Uterus (tissue), 4 donors: ENCODE results near the gene TMED6. TPM values are rescaled to one million over a fixed set of nuclear protein-coding genes. Genes with fewer than 3 reads are reported as not detected.

Experiments
- DNase-seq, 2 donors: peaks; one replicate each; pipeline ENCODE4 v3.0.0-alpha.2; 2019 to 2020
- H3K27ac ChIP-seq, 2 donors: fragments of 200-600 bp; sonication (generic); 1 replicate in 1 of 2; 2 replicates in 1 of 2; pipeline ENCODE4 v1.5.1; 2016 to 2018
- H3K27me3 ChIP-seq, 2 donors: fragments of 200-600 bp; sonication (generic); one replicate each; pipeline ENCODE4 v1.5.1; 2018 to 2019; ENCODE audit warnings: control low read depth in 1 of 2
- H3K36me3 ChIP-seq, 2 donors: fragments of 200-600 bp; sonication (generic); one replicate each; pipeline ENCODE4 v1.5.1; 2019; ENCODE audit warnings: control low read depth in 1 of 2
- H3K4me1 ChIP-seq, 2 donors: fragments of 200-600 bp; sonication (generic); one replicate each; pipeline ENCODE4 v1.5.1; 2018 to 2019; ENCODE audit warnings: control low read depth in 1 of 2
- H3K4me3 ChIP-seq, 2 donors: fragments of 200-600 bp; sonication (generic); 1 replicate in 1 of 2; 2 replicates in 1 of 2; pipeline ENCODE4 v1.5.1; 2018 to 2019; ENCODE audit warnings: mild to moderate bottlenecking in 1 of 2
- H3K9me3 ChIP-seq, 2 donors: fragments of 200-600 bp; sonication (generic); one replicate each; pipeline ENCODE4 v1.5.1; 2019; ENCODE audit warnings: control low read depth in 1 of 2
- CTCF ChIP-seq, 4 experiments: fragments of 200-600 bp in 2 of 4; fragments of 450-650 bp in 2 of 4; sonication (generic) in 2 of 4; IDR thresholded peaks; one replicate each; pipeline ENCODE4 v1.5.1; 2016 to 2019; ENCODE audit warnings: antibody characterized with exemption in 4 of 4, mild to moderate bottlenecking in 2 of 4, moderate library complexity in 1 of 4
- POLR2A ChIP-seq, 2 donors: fragments of 450-650 bp; IDR thresholded peaks; one replicate each; pipeline ENCODE4 v1.6.1; 2016; ENCODE audit warnings: antibody characterized with exemption in 2 of 2, mild to moderate bottlenecking in 1 of 2, moderate library complexity in 1 of 2
- intact Hi-C: fragments of 100-400 bp; cut with DNase I; formaldehyde crosslinking; loops from one replicate; pipeline ENCODE4 v1.15.1; 2023; ENCODE audit warnings: low total_unique reads
- total RNA-seq, 4 donors: library from RNA; depleted of rRNA in 3 of 4; stranded (reverse); fragments of >200 nt in 3 of 4; gene quantifications; one replicate each; pipeline versions ENCODE4 v1.1.0 to v1.2.4, GENCODE V29; 2014 to 2023
- donor health status: DM: yes; HTN: yes; CAD: no.

The TMED6 gene
- total RNA-seq, 4 donors from 2014 or later, result 0.98 TPM; not detected in 3

GRCh38 chr16:69371564-69371963, 20.0 kb upstream of the TMED6 start:
- Histone ChIP-seq H3K36me3 (no peaks in the 10 kb centered on the region), H3K9me3 (no peaks in the 10 kb centered on the region)
- TF ChIP-seq POLR2A (IDR thresholded peaks at IDR 0.05), result no peak
- no peak for TF ChIP-seq CTCF (IDR thresholded peaks at IDR 0.05)

GRCh38 chr16:69368866-69369265, 17.3 kb upstream of the TMED6 start:
- no peaks in the 10 kb centered on the region for H3K9me3 ChIP-seq
- no peak overlapping the region for H3K4me3 ChIP-seq
- no peaks in the 10 kb centered on the region for H3K27me3 ChIP-seq
- DNase-seq, result no peak
- TF ChIP-seq POLR2A (IDR thresholded peaks at IDR 0.05), result no peak
- TF ChIP-seq CTCF (IDR thresholded peaks at IDR 0.05), result no peak
- no peak overlapping the region for H3K27ac ChIP-seq
- intact Hi-C loops, result no loop called here
- H3K4me1 ChIP-seq, result no peaks in the 10 kb centered on the region
- H3K36me3 ChIP-seq, result no peaks in the 10 kb centered on the region

More at GRCh38 chr16:69371564-69371963, 20.0 kb upstream of the TMED6 start:
- intact Hi-C loops, result no loop called here
- no peaks in the 10 kb centered on the region for H3K4me1 ChIP-seq
- H3K27ac ChIP-seq, result no peak overlapping the region
- H3K27me3 ChIP-seq, result no peaks in the 10 kb centered on the region
- no peak for DNase-seq
- H3K4me3 ChIP-seq, result no peak overlapping the region

DNA sequence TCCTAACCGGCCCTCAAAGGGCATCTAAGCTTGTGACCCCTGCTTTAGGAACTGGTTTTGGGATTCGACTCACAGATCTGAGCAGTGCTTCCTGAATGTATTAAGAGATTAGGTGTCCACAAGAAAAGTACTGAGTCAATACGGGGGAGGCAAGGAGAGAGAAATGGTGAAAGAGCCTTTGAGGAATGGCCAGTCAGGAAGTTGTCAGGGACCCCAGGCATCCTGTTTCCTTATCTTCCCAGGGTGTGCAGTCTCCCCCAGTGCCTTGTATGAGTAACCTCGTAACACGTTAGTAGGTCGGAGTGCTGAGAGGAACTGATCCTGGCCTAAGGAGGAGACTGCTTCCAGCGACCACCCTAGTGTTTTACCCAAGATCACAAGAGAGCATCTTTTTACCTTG, 16.4 kb upstream of the TMED6 start:
- H3K4me1 ChIP-seq, result no peaks in the 10 kb centered on the region
- no peak for TF ChIP-seq POLR2A (IDR thresholded peaks at IDR 0.05)
- no peak for TF ChIP-seq CTCF (IDR thresholded peaks at IDR 0.05)
- H3K4me3 ChIP-seq, result no peak overlapping the region

DNA sequence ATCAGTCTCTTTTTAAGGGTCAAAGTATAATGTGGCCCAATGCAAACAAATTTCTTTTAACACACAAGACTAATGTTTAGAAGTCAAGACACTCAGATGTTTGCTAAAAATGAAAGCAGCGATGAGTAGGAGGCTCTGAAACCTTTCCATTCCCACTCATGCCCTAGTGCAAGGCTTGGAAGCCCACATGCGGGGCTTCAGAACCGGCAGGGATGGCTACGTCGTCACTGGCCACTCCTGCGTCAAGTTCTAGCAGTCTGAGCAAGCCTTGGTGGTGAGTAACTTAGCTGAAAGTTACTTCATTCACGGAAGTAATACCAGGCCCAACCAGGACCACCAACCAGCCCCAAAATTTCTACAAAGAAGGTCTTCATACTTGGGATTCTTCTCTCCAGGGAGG, 14.8 kb upstream of the TMED6 start:
- TF ChIP-seq POLR2A (IDR thresholded peaks at IDR 0.05), result no peak
- no peak for TF ChIP-seq CTCF (IDR thresholded peaks at IDR 0.05)
- Histone ChIP-seq H3K27me3 (no peaks in the 10 kb centered on the region), H3K4me1 (no peaks in the 10 kb centered on the region), H3K27ac (peak overlapping the region; percentile 68 to 76), H3K9me3 (no peaks in the 10 kb centered on the region), H3K4me3 (no peak overlapping the region), H3K36me3 (no peaks in the 10 kb centered on the region)
- intact Hi-C loops, result no loop called here
- no peak for DNase-seq

More for the DNA sequence above, 16.4 kb upstream of the TMED6 start:
- intact Hi-C loops, result no loop called here
- Histone ChIP-seq H3K9me3 (no peaks in the 10 kb centered on the region), H3K27ac (peak overlapping the region; percentile 68 to 76), H3K27me3 (no peaks in the 10 kb centered on the region), H3K36me3 (no peaks in the 10 kb centered on the region)
- no peak for DNase-seq

- no peaks in the 10 kb centered on the region for H3K36me3 ChIP-seq
Observed at GRCh38 chr16:69365901-69366300, 14.3 kb upstream of the TMED6 start.

More at GRCh38 chr16:69365901-69366300, 14.3 kb upstream of the TMED6 start:
- no peak for DNase-seq
- no peaks in the 10 kb centered on the region for H3K4me1 ChIP-seq
- H3K27me3 ChIP-seq, result no peaks in the 10 kb centered on the region
- H3K4me3 ChIP-seq, result no peak overlapping the region
- peak overlapping the region; percentile 68 to 76 for H3K27ac ChIP-seq
- H3K9me3 ChIP-seq, result no peaks in the 10 kb centered on the region
- TF ChIP-seq POLR2A (IDR thresholded peaks at IDR 0.05) (no peak), CTCF (IDR thresholded peaks at IDR 0.05) (no peak)
- intact Hi-C loops, result no loop called here
